Spleen (tissue), 7 donors: ENCODE results near the gene TRIP6.

ENCODE experiments used
- CTCF ChIP-seq, 11 experiments: fragments of 200-600 bp in 7 of 11; fragments of 450-650 bp in 4 of 11; sonication (generic) in 4 of 11; IDR thresholded peaks in 8 of 11; conservative IDR thresholded peaks in 3 of 11; 1 replicate in 7 of 11; 2 replicates in 4 of 11; pipeline versions ENCODE4 v1.4.0 to v1.8.0; 2016 to 2021; ENCODE audit warnings: antibody characterized with exemption in 11 of 11, inconsistent platforms in 4 of 11, mild to moderate bottlenecking in 1 of 11
- POLR2A ChIP-seq, 3 donors: fragments of 450-650 bp; IDR thresholded peaks; one replicate each; pipeline ENCODE4 v1.5.1; 2017; ENCODE audit warnings: antibody characterized with exemption in 3 of 3, mild to moderate bottlenecking in 1 of 3
- donor health status: DM: no; HTN: no; CAD: no; lungs with moderate emphysema.
- donor health status: DM: no; HTN: no; CAD: no.
- donor health status: DM: no; HTN: no; CAD: no.

- TF ChIP-seq POLR2A (IDR thresholded peaks at IDR 0.05) = no peak
- TF ChIP-seq CTCF (IDR thresholded peaks at IDR 0.05 in 8 of 11, conservative IDR thresholded peaks at IDR 0.05 in 3 of 11) = no peak
These were observed 18.4 kb downstream of the TRIP6 start for GRCh38 chr7:100885440-100886141.
